NB4 (cell line): ENCODE data around the gene ITPR2.

Experiments used
- MAX ChIP-seq: IDR thresholded peaks from 2 replicates; pipeline ENCODE4 v1.6.1; 2011; ENCODE audit warnings: low read depth, low read length
- POLR2A ChIP-seq: IDR thresholded peaks from 2 replicates; pipeline ENCODE4 v1.6.1; 2011; ENCODE audit warnings: mild to moderate bottlenecking; ENCODE audit not compliant: insufficient read length; ENCODE audit errors: extremely low read depth
- TF ChIP-seq, protein P1 (sequence below): IDR thresholded peaks from one replicate; pipeline ENCODE4 v1.5.1; 2012; ENCODE audit warnings: low read depth, low read length

- TF ChIP-seq, protein P1, sequence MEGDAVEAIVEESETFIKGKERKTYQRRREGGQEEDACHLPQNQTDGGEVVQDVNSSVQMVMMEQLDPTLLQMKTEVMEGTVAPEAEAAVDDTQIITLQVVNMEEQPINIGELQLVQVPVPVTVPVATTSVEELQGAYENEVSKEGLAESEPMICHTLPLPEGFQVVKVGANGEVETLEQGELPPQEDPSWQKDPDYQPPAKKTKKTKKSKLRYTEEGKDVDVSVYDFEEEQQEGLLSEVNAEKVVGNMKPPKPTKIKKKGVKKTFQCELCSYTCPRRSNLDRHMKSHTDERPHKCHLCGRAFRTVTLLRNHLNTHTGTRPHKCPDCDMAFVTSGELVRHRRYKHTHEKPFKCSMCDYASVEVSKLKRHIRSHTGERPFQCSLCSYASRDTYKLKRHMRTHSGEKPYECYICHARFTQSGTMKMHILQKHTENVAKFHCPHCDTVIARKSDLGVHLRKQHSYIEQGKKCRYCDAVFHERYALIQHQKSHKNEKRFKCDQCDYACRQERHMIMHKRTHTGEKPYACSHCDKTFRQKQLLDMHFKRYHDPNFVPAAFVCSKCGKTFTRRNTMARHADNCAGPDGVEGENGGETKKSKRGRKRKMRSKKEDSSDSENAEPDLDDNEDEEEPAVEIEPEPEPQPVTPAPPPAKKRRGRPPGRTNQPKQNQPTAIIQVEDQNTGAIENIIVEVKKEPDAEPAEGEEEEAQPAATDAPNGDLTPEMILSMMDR, result no peak
- TF ChIP-seq MAX, result no peak
- TF ChIP-seq POLR2A, result no peak
Observed at GRCh38 chr12:26548227-26548626, 284.8 kb downstream of the ITPR2 start.
